H1 (cell line): ENCODE data around the gene C22orf31. TPM values are rescaled to one million over a fixed set of nuclear protein-coding genes. Genes with fewer than 3 reads are reported as not detected.

Source experiments
- CHD2 ChIP-seq: IDR thresholded peaks from 2 replicates; pipeline ENCODE4 v1.6.1; 2012; ENCODE audit warnings: low read length, improper control_type of control experiment
- HDAC2 ChIP-seq, 2 experiments: fragments of 300-600 bp in 1 of 2; sonication (generic) in 1 of 2; IDR thresholded peaks; 2 replicates each; pipeline ENCODE4 v1.6.1; 2011 to 2012; ENCODE audit warnings: low read depth in 2 of 2, low read length in 2 of 2, mild to moderate bottlenecking in 2 of 2, moderate library complexity in 2 of 2, borderline replicate concordance in 1 of 2, inconsistent platforms in 1 of 2
- polyA plus RNA-seq, 7 experiments: library from polyadenylated mRNA; depleted of rRNA in 3 of 7; stranded (reverse) in 5 of 7; unstranded in 2 of 7; fragments of >200 nt in 5 of 7; fragments of 200-250 nt in 2 of 7; gene quantifications; 1 replicate in 5 of 7; 2 replicates in 1 of 7; 4 replicates in 1 of 7; pipeline versions ENCODE4 v1.2.1 to v1.2.3, GENCODE V29; 2011 to 2013; ENCODE audit warnings: missing spikeins in 2 of 7, mixed read lengths in 2 of 7
- total RNA-seq: library from RNA; stranded (reverse); fragmentation: NEBNext Ultra II Directional; extraction: Animal tissue kit (Norgen Biotek cat#: 25700); gene quantifications from 2 replicates; pipeline ENCODE4 v1.2.1, GENCODE V29; 2021
- TF ChIP-seq, protein P1 (sequence below): fragments of 300-600 bp; sonication (generic); IDR thresholded peaks from 2 replicates; pipeline ENCODE4 v1.7.1; 2012; ENCODE audit warnings: low read length, moderate library complexity, mild to moderate bottlenecking, inconsistent platforms; ENCODE audit not compliant: insufficient replicate concordance

Gene C22orf31
- total and polyA plus RNA-seq, 2 of the 8 experiments (the other 6 are each of a cell fraction or from before 2014, with no cell fraction given) = not detected

GRCh38 chr22:29081517-29082236 is 20.0 kb upstream of the C22orf31 start (continued):
- TF ChIP-seq, protein P1, sequence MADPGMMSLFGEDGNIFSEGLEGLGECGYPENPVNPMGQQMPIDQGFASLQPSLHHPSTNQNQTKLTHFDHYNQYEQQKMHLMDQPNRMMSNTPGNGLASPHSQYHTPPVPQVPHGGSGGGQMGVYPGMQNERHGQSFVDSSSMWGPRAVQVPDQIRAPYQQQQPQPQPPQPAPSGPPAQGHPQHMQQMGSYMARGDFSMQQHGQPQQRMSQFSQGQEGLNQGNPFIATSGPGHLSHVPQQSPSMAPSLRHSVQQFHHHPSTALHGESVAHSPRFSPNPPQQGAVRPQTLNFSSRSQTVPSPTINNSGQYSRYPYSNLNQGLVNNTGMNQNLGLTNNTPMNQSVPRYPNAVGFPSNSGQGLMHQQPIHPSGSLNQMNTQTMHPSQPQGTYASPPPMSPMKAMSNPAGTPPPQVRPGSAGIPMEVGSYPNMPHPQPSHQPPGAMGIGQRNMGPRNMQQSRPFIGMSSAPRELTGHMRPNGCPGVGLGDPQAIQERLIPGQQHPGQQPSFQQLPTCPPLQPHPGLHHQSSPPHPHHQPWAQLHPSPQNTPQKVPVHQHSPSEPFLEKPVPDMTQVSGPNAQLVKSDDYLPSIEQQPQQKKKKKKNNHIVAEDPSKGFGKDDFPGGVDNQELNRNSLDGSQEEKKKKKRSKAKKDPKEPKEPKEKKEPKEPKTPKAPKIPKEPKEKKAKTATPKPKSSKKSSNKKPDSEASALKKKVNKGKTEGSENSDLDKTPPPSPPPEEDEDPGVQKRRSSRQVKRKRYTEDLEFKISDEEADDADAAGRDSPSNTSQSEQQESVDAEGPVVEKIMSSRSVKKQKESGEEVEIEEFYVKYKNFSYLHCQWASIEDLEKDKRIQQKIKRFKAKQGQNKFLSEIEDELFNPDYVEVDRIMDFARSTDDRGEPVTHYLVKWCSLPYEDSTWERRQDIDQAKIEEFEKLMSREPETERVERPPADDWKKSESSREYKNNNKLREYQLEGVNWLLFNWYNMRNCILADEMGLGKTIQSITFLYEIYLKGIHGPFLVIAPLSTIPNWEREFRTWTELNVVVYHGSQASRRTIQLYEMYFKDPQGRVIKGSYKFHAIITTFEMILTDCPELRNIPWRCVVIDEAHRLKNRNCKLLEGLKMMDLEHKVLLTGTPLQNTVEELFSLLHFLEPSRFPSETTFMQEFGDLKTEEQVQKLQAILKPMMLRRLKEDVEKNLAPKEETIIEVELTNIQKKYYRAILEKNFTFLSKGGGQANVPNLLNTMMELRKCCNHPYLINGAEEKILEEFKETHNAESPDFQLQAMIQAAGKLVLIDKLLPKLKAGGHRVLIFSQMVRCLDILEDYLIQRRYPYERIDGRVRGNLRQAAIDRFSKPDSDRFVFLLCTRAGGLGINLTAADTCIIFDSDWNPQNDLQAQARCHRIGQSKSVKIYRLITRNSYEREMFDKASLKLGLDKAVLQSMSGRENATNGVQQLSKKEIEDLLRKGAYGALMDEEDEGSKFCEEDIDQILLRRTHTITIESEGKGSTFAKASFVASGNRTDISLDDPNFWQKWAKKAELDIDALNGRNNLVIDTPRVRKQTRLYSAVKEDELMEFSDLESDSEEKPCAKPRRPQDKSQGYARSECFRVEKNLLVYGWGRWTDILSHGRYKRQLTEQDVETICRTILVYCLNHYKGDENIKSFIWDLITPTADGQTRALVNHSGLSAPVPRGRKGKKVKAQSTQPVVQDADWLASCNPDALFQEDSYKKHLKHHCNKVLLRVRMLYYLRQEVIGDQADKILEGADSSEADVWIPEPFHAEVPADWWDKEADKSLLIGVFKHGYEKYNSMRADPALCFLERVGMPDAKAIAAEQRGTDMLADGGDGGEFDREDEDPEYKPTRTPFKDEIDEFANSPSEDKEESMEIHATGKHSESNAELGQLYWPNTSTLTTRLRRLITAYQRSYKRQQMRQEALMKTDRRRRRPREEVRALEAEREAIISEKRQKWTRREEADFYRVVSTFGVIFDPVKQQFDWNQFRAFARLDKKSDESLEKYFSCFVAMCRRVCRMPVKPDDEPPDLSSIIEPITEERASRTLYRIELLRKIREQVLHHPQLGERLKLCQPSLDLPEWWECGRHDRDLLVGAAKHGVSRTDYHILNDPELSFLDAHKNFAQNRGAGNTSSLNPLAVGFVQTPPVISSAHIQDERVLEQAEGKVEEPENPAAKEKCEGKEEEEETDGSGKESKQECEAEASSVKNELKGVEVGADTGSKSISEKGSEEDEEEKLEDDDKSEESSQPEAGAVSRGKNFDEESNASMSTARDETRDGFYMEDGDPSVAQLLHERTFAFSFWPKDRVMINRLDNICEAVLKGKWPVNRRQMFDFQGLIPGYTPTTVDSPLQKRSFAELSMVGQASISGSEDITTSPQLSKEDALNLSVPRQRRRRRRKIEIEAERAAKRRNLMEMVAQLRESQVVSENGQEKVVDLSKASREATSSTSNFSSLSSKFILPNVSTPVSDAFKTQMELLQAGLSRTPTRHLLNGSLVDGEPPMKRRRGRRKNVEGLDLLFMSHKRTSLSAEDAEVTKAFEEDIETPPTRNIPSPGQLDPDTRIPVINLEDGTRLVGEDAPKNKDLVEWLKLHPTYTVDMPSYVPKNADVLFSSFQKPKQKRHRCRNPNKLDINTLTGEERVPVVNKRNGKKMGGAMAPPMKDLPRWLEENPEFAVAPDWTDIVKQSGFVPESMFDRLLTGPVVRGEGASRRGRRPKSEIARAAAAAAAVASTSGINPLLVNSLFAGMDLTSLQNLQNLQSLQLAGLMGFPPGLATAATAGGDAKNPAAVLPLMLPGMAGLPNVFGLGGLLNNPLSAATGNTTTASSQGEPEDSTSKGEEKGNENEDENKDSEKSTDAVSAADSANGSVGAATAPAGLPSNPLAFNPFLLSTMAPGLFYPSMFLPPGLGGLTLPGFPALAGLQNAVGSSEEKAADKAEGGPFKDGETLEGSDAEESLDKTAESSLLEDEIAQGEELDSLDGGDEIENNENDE = no peak
- TF ChIP-seq CHD2 (no peak), HDAC2 (IDR thresholded peaks at IDR 0.05; ENCODE audit: borderline replicate concordance in 1 of 2, low read depth in 2 of 2, low read length in 2 of 2) (no peak)
- TF ChIP-seq, all 59 proteins: peak for 0
